ENCODE measurements around the gene SCGB3A2.

SCGB3A2 gene, protein sequence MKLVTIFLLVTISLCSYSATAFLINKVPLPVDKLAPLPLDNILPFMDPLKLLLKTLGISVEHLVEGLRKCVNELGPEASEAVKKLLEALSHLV

DNA sequence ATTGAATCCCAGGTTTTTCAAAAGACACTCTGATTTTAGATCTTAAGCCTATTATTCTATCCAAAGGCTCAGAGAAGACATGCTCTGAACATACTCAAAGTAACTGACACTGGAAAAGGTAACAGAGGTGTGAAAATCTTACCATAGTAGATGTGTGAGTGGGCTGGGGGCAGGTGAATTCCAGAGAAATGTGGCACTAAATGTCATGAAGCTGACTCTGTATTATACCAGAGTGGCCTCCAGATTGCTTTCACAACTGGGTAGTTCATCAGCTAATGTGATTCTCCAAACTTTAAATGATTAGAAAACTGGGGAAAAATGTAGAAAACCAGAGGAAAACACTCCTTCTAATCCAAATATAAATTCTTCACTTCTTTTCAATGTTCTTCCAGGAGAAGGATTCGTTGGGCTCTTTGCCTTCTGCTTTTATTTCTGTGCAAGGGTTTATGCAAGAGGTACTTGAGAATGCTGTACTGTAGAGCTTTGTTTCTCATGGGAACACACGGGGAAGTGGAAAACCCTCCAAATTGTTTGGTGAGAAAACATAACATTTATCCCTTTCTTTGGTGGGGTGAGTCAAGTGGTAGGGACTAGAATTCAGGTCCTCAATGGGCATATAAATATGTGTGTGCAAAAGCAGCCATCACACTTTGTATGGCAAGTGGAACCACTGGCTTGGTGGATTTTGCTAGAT is at the start of gene SCGB3A2:
Gene SCGB3A2, plus strand, starts transcription at position 646 of the 694 bp plus-strand sequence. CDS start 93 bp downstream, outside the sequence.
- no peak within 1 kb of the TSS for H3K27ac Mint-ChIP-seq
- H3K4me1 Mint-ChIP-seq = no peaks in the 10 kb centered on the region
- H3K27me3 Mint-ChIP-seq = no peaks in the 10 kb centered on the region
- H3K9me3 Mint-ChIP-seq = peaks cover 3% of the 10 kb centered on the region
- no peak within 1 kb of the TSS for H3K4me3 Mint-ChIP-seq
- ATAC-seq = no peak
- H3K36me3 Mint-ChIP-seq = no peaks in the 10 kb centered on the region

DNA sequence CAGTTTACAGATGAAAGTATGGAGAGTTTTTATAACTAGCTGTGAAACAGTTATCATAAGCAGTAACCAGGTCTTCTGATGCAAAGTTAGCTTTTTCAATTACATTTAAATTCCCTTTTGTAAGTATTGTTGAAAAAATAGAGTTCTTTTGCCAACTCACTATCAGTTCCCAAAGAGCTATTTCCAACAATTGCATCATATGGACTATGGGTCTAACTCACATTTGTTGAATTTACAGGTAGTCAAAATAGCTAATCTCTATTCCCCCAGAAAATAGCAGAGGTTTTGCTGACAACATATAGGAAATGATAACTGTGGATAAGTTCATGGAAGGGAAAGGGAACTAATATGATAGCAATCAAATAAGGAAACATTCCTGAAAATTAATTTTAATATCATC is 48.5 kb upstream of the SCGB3A2 start:
- no peaks in the 10 kb centered on the region for H3K4me1 Mint-ChIP-seq
- no peaks in the 10 kb centered on the region for H3K36me3 Mint-ChIP-seq
- no peak overlapping the region for H3K27ac Mint-ChIP-seq
- no peaks in the 10 kb centered on the region for H3K27me3 Mint-ChIP-seq
- no peak for ATAC-seq
- no peak overlapping the region for H3K4me3 Mint-ChIP-seq
- H3K9me3 Mint-ChIP-seq = no peaks in the 10 kb centered on the region

DNA sequence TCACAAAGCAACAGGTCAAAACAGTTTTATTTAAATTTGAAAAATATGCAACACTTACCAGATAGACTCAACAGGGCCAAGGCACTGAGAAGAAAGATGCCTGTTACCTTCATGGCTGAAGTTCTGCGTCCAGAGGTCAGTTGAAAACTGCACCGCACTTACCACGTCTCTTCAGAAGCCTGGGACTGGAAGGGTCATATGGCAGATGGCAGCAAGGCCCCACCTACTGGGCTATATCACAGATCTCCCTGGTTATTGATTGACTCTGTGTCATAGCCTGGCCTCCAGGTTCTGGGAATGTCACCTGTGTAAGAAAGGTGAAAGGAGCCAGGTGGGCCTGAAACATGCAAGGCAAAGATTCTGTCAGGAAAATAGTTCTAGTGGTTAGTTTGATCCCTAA is 47.0 kb upstream of the SCGB3A2 start, which contains the start of gene SPINK1:
Gene SPINK1, minus strand, starts transcription at position 207 of the 400 bp plus-strand sequence. Its CDS starts 94 bp downstream, at position 113.
- no peak within 1 kb of the TSS for H3K4me3 Mint-ChIP-seq
- no peak for ATAC-seq
- H3K9me3 Mint-ChIP-seq = no peaks in the 10 kb centered on the region
- no peak within 1 kb of the TSS for H3K27ac Mint-ChIP-seq
- H3K27me3 Mint-ChIP-seq = no peaks in the 10 kb centered on the region
- no peaks in the 10 kb centered on the region for H3K36me3 Mint-ChIP-seq
- H3K4me1 Mint-ChIP-seq = no peaks in the 10 kb centered on the region

DNA sequence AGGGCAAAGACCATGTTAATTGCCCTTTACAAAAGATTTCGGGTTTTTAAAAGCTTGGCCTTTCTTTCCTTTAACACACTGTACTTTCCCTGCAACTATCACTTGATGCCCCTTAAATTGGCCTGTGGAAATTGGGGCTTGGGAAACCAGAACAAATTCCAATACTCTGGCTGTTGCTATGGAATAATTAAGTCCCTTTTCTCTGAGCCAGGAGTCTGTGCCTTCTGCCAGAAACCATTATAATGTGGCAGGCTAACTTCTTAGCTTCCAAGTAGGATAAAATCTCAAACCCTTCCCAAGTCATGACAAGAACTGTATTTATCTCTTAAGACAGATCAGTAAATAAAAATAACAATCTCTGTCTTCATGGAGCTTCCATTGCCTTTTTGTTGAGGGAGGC is 46.0 kb upstream of the SCGB3A2 start:
- Mint-ChIP-seq H3K9me3 (no peaks in the 10 kb centered on the region), H3K27me3 (no peaks in the 10 kb centered on the region), H3K27ac (no peak overlapping the region), H3K4me1 (no peaks in the 10 kb centered on the region), H3K36me3 (no peaks in the 10 kb centered on the region), H3K4me3 (no peak overlapping the region)
- no peak for ATAC-seq

DNA sequence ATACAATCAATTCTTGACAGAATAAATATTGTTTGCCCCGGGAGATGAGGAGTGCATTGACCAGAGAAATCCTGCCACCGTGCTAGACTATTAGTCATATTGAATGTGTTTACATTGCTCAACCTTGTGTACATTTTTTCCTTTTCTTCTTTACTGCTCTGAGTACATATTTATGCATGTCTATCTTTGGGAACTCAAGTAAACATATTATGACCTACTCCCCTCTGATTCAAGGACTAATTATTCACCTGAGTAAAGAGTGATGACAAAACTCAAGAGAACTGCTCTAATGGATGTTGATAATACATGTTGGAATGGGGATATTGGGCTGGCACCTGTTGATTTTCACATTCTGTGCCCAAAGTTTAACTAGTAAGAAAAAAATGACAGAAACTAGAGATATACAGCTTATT is 43.1 kb upstream of the SCGB3A2 start:
- no peaks in the 10 kb centered on the region for H3K27me3 Mint-ChIP-seq
- peaks cover 4% of the 10 kb centered on the region for H3K9me3 Mint-ChIP-seq
- no peaks in the 10 kb centered on the region for H3K4me1 Mint-ChIP-seq
- no peaks in the 10 kb centered on the region for H3K36me3 Mint-ChIP-seq
- ATAC-seq = no peak
- no peak overlapping the region for H3K4me3 Mint-ChIP-seq
- no peak overlapping the region for H3K27ac Mint-ChIP-seq

DNA sequence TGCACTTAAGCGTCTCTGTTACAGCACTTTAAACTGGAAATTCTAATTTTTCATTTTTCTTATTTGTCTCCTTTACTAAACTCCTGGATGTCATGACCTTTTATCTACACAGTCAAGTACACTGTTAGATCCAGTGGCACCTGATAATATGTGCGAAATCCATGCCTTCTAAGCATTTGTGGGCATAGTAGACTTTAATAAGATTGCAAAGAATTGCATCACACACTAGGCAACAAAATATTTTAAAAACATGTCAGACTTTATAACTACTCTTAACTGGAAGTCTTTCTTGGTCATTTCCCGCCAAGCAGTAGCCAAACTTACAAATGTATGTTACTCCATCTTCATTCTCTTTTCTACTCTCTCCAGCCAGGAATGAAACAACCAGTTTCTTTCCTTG is 42.1 kb upstream of the SCGB3A2 start:
- H3K27ac Mint-ChIP-seq = no peak overlapping the region
- H3K4me1 Mint-ChIP-seq = no peaks in the 10 kb centered on the region
- ATAC-seq = no peak
- no peaks in the 10 kb centered on the region for H3K36me3 Mint-ChIP-seq
- H3K9me3 Mint-ChIP-seq = peaks cover 4% of the 10 kb centered on the region
- H3K27me3 Mint-ChIP-seq = no peaks in the 10 kb centered on the region
- H3K4me3 Mint-ChIP-seq = no peak overlapping the region

DNA sequence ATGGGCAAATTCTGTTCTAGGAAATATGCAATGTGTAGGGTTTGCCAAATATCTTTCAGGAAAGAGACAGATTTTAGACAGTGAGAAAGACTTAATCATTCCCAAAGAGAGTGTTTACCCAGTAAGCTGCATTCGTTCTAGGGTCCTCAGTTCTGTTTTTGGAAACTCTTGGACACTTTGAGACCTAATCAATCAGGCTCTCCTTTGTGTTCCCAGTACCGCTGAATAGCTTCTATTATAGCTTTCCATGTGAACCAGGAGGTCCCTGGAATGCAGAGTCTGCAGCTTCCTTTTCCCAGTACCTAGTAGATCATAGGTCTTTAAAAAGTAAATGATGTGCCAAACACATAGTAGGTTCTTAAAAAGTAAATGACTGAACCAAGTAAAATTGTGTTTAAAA is 35.6 kb upstream of the SCGB3A2 start:
- Mint-ChIP-seq H3K4me3 (no peak overlapping the region), H3K27ac (no peak overlapping the region)

DNA sequence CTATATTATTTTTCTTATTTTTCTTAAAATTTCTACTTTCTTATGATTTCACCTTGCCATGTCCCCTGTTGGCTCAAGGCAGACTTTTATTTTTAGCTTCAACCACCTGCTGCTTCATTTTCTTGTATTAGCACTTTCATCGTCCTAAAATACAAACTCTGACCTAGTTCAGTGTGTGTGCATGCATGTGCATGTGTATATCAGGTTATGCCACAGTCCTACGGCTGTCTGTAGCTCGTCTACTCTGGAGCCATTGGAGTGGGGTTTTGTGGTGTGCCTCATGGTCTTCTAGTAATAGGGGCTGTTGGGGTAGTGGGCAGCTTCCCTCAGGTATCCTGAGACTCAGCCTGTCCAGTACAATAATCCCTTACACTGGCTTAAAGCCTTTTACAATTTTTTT is 33.7 kb upstream of the SCGB3A2 start:
- no peaks in the 10 kb centered on the region for H3K36me3 Mint-ChIP-seq
- H3K27ac Mint-ChIP-seq = no peak overlapping the region
- no peak for ATAC-seq
- no peak overlapping the region for H3K4me3 Mint-ChIP-seq
- no peaks in the 10 kb centered on the region for H3K9me3 Mint-ChIP-seq
- H3K27me3 Mint-ChIP-seq = peaks cover 9% of the 10 kb centered on the region
- no peaks in the 10 kb centered on the region for H3K4me1 Mint-ChIP-seq

More for the DNA sequence above, 35.6 kb upstream of the SCGB3A2 start:
- no peaks in the 10 kb centered on the region for H3K36me3 Mint-ChIP-seq
- peaks cover 9% of the 10 kb centered on the region for H3K27me3 Mint-ChIP-seq
- H3K4me1 Mint-ChIP-seq = no peaks in the 10 kb centered on the region
- no peak for ATAC-seq
- peaks cover 4% of the 10 kb centered on the region for H3K9me3 Mint-ChIP-seq

DNA sequence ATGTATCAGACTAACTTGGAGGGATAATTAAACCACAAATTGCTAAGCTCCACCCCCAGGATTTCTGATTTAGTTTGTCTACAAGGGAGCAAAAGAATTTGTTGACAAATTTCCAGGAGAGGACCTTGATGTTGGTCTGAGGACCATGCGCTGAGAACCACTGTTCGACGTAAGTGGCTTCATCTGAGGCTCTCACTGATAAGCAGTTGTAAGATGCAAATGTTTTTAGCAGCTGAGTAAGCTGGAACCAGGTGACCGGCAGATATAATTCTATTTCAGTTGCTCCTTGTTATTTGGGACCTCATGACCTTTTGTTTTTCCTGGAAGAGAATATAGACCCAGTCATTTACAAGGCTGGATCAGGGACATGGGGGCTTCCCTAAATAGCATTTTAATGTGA is 32.9 kb upstream of the SCGB3A2 start:
- no peak for ATAC-seq
- Mint-ChIP-seq H3K4me3 (no peak overlapping the region), H3K27ac (no peak overlapping the region)

DNA sequence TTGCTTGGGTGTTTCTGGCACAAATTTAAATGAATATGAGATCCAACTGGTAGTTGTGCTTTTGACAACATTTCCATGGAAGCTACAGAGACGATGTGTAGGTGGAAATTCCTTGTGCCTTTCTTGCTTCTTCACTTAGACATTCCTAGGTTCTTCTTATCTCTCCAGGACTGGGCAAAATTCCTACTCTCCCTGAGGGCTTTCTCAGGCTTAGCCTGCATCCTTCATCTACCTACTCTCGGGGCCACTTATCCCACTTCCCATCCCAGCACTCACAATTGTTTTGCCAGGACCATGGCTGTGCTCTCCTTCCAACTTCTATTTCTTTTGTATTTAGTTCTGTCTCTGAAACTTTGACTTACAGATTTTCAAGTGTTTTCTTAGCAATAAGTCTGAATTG is 29.3 kb upstream of the SCGB3A2 start:
- Mint-ChIP-seq H3K36me3 (no peaks in the 10 kb centered on the region), H3K4me3 (no peak overlapping the region), H3K4me1 (no peaks in the 10 kb centered on the region), H3K27ac (no peak overlapping the region), H3K9me3 (no peaks in the 10 kb centered on the region), H3K27me3 (no peaks in the 10 kb centered on the region)
- ATAC-seq = no peak

More for the DNA sequence above, 32.9 kb upstream of the SCGB3A2 start:
- Mint-ChIP-seq H3K36me3 (no peaks in the 10 kb centered on the region), H3K9me3 (no peaks in the 10 kb centered on the region), H3K4me1 (no peaks in the 10 kb centered on the region), H3K27me3 (peaks cover 9% of the 10 kb centered on the region)

DNA sequence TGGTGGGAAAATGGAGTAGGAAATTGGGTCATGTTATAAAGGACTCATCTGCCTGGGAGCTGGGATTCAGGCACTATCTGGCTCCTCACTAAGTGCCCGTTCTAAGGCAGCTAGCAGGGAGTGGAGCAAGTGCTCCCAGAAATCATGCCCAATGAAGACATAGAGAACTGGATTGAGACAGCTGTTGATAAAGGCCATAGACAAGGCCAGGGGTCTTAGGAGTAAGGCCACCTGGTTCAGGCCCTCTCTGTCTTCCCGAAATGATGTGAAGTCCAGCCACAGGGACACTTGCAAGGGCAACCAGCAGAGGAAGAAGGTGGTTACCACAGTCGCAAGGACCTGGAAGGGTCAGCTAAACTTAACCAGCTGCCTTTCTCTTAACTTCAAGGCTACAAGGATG is 26.9 kb upstream of the SCGB3A2 start:
- no peaks in the 10 kb centered on the region for H3K4me1 Mint-ChIP-seq
- no peaks in the 10 kb centered on the region for H3K36me3 Mint-ChIP-seq
- no peaks in the 10 kb centered on the region for H3K27me3 Mint-ChIP-seq
- no peak overlapping the region for H3K4me3 Mint-ChIP-seq
- no peaks in the 10 kb centered on the region for H3K9me3 Mint-ChIP-seq
- no peak for ATAC-seq
- no peak overlapping the region for H3K27ac Mint-ChIP-seq

DNA sequence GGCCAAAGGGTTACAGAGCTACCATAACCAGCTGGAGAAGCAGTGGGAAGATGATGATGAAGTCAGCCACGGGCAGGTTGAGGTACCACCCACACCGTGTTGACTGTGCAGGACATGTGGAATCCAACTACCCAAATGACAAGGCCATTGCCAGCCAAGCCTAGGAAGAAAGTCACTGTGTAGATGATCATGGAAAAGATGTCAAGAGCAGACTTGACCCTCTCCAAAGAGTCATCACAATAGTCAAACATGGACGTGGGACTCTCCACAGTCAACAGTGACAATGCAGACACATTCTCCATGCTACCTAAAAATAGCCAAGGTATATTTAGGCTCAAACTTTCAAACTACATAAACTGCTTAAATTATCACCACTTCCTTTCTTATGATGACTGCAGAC is 26.1 kb upstream of the SCGB3A2 start:
- Mint-ChIP-seq H3K9me3 (no peaks in the 10 kb centered on the region), H3K27me3 (no peaks in the 10 kb centered on the region), H3K27ac (no peak overlapping the region), H3K36me3 (no peaks in the 10 kb centered on the region), H3K4me3 (no peak overlapping the region), H3K4me1 (no peaks in the 10 kb centered on the region)
- ATAC-seq = no peak

DNA sequence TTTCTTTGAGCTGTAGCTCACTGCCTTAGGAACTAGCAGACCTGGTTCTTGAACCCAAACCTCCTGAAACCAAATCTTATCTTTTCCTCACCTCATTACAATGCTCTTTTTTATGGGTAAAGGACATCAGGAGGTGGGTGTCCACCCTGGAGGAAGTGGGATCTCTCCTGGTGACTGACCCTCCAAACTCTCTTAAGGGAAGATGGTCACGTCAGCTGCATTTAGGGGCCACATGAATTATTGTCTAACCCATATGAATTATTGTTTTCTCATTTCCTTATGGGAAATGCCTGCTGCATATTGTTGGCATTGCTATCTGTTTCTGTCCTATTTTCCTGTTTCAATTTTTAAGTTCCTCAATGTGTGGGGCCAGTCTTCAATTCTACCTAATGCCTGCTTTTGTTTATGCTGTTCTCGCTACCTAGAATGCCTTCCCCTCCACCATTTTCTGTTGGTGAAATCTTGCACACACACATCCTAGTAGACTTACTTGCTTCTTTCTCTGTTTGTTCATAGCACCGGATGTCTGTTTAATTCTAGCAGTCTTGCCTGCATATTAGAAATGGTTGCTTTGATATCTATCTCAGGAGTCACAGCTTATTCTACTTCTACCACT is 25.0 kb upstream of the SCGB3A2 start:
- H3K27ac Mint-ChIP-seq = no peak overlapping the region
- no peaks in the 10 kb centered on the region for H3K27me3 Mint-ChIP-seq
- no peaks in the 10 kb centered on the region for H3K4me1 Mint-ChIP-seq
- ATAC-seq = no peak
- H3K9me3 Mint-ChIP-seq = no peaks in the 10 kb centered on the region
- no peak overlapping the region for H3K4me3 Mint-ChIP-seq
- H3K36me3 Mint-ChIP-seq = no peaks in the 10 kb centered on the region

DNA sequence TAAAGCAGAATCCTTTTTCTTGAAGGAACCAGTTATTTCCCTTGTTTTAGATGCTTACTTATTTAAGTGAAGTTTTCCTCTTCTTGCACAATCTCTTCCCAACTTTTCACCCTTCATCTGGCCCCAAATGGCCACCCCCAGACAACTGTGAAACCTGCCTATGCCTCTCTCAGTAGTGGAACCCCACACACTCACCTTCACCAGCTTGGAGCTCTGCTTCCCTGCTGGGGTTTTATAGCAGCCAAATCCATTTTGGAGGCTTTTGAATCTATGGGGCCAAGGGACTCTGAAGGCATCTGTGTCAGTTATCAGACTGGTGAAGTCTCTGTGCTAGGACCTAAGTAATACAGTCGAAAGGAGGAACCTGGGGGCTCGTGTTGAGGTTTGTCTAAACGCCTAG is 24.2 kb upstream of the SCGB3A2 start:
- Mint-ChIP-seq H3K4me3 (no peak overlapping the region), H3K27me3 (no peaks in the 10 kb centered on the region), H3K36me3 (no peaks in the 10 kb centered on the region), H3K4me1 (no peaks in the 10 kb centered on the region), H3K27ac (no peak overlapping the region), H3K9me3 (no peaks in the 10 kb centered on the region)
- no peak for ATAC-seq

DNA sequence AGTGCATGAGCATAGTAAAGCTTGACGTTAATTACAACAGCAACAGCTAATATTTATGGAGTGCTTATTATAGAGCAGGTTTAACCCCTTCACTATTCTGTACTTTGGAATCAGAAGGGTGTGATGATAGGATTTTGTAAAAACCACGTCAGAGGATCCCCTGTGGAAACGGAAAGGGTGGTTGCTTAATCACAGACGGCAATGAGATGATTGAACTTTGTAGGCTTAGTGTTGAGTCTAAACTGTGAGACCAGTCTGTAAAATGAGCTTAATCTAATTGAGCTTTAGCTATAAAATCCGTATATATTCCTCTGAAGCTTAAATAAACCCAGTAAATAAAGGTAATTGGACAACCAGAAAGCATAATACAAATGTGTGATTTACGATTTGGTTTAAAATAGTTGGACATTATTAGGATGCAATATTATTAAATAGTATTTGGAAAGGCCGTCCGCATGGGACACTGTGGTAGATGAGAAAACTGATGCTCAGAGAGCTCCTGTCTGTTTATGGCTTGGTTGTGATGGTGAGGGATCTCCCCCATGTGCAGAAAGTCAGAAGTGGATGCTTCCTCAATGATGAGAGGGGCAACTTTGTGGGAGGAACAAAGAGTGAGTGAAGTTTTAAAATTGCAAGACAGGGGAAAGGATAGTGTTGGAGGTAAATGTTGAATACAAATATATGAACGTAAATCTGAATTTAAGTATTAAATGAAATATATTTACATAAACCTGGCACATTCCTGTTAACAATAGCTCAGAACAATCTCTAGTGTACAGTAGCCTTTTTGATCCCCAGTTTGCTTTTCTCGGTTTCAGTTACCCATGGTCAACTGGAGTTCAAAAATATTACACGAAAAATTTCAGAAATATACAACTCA is 23.4 kb upstream of the SCGB3A2 start:
- H3K4me1 Mint-ChIP-seq = no peaks in the 10 kb centered on the region
- no peak for ATAC-seq
- no peak overlapping the region for H3K4me3 Mint-ChIP-seq
- no peaks in the 10 kb centered on the region for H3K36me3 Mint-ChIP-seq
- no peaks in the 10 kb centered on the region for H3K27me3 Mint-ChIP-seq
- H3K27ac Mint-ChIP-seq = no peak overlapping the region
- no peaks in the 10 kb centered on the region for H3K9me3 Mint-ChIP-seq
